ENCODE data around the gene SPAG6.

Gene SPAG6

DNA sequence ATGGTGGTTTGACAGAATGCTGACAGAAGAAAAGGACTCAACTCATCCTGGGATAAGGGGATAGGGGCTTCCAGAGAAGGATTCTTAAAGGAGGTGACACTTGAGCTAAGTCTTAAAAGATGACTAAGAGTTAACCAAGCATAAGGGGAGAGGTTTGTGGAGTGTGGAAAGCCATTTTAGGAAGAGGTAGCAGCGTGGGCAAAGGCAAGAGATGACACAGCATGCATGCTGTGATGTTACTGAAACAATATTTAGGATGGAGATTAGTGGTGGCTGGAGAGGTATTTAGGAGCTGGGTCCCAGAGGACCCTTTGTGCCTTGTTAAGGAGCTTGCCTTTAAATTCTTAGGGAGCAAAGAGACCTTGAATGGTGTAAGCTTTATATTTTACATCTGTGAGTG lies 65.1 kb downstream of the SPAG6 start:
- DNase-seq (ENCODE audit: low spot score) = no peak
- TF ChIP-seq, protein P1, sequence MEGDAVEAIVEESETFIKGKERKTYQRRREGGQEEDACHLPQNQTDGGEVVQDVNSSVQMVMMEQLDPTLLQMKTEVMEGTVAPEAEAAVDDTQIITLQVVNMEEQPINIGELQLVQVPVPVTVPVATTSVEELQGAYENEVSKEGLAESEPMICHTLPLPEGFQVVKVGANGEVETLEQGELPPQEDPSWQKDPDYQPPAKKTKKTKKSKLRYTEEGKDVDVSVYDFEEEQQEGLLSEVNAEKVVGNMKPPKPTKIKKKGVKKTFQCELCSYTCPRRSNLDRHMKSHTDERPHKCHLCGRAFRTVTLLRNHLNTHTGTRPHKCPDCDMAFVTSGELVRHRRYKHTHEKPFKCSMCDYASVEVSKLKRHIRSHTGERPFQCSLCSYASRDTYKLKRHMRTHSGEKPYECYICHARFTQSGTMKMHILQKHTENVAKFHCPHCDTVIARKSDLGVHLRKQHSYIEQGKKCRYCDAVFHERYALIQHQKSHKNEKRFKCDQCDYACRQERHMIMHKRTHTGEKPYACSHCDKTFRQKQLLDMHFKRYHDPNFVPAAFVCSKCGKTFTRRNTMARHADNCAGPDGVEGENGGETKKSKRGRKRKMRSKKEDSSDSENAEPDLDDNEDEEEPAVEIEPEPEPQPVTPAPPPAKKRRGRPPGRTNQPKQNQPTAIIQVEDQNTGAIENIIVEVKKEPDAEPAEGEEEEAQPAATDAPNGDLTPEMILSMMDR (IDR thresholded peaks at IDR 0.05; ENCODE audit: extremely low read depth, insufficient read depth, missing control alignments) = no peak
- in situ Hi-C loops (cut with MboI; ENCODE audit: low pct_unique_long_range_greater_than_20kb, low sequenced_read_pairs, unreplicated experiment) = no loop called here

DNA sequence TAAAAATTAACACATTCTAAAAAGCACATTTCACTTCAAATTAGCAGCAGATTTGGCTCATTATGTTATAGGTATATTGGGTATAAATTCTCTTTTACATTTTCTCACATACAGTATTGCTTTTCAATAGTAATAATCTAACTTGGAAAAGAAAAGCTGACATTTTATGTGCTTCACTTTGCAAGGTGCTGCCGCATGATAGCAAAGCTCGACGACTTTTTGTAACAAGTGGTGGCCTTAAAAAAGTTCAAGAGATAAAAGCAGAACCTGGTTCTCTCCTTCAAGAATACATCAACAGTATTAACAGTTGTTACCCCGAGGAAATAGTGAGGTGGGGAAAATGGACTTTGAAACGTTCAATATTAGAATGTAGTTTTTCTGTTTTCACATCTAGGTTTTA lies 65.5 kb downstream of the SPAG6 start:
- TF ChIP-seq, protein P1 (IDR thresholded peaks at IDR 0.05; ENCODE audit: extremely low read depth, insufficient read depth, missing control alignments) = no peak
- in situ Hi-C loops (cut with MboI; ENCODE audit: low pct_unique_long_range_greater_than_20kb, low sequenced_read_pairs, unreplicated experiment) = no loop called here
- no peak for DNase-seq (ENCODE audit: low spot score)

DNA sequence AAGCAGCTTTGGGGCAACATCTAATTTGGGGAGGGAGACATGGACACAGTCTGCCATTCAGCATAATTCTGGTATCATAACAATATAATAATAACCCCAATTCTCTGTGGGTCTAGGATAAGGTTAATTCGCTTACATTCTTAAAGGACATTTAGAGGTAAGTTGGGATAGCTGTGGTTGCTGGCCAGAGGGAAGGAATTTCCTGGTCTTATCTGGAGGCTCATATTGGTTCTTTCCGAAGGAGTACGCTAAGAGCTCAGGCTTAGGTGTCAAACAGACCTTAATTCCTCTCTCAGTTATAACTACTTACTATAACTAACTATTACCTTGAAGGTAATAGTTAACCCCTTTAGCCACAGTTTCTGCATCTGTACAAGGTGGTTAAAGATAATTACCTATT lies 68.8 kb downstream of the SPAG6 start:
- in situ Hi-C loops (cut with MboI; ENCODE audit: low pct_unique_long_range_greater_than_20kb, low sequenced_read_pairs, unreplicated experiment) = no loop called here
- TF ChIP-seq, protein P1 (IDR thresholded peaks at IDR 0.05; ENCODE audit: extremely low read depth, insufficient read depth, missing control alignments) = no peak

DNA sequence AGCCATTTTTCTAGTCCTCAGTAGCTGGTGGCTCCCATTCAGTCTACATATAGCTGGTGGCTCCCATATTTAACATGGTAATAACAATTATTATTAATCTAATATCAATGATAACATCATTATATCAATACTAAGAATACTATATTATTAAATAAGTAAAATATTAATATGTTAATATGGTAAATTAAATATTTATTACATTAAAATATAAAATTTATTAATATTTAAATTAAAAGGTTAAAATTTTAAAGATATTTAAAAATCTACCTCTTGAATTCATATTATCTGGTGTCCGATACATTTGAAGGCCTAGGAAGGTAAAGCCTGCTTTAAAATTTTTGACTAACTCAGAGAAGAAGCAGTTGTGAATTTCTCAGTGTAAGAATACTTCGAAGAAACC lies 69.8 kb downstream of the SPAG6 start:
- DNase-seq (ENCODE audit: low spot score) = no peak

More for the DNA sequence above, 68.8 kb downstream of the SPAG6 start:
- DNase-seq (ENCODE audit: low spot score) = no peak

DNA sequence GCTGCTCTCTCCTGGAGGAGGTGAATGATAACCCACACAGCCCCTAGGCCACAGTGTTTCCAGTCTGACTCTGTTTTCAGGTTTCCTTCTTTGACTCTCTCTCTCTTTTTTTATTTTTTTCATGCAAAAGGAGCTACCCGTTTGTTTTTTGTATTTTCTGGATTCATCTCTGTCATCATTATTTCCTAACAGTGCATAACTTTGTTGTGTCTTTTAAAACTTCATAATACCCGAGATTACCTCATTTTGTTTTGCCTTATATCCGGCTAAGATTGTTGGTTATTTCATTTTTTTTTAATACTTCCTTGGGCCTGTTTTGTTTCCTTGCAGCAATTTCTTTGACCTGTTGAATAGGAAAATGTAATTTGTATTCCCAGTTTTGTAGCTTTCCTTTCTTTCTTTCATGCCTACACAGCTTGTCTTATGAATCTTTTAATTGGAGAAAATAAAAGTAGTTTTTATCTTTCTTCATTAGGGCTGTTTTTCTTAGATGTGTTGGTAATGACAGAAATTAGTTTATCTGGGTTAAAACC lies 72.5 kb downstream of the SPAG6 start:
- DNase-seq (ENCODE audit: low spot score) = no peak
- TF ChIP-seq, protein P1 (IDR thresholded peaks at IDR 0.05; ENCODE audit: extremely low read depth, insufficient read depth, missing control alignments) = no peak
- in situ Hi-C loops (cut with MboI; ENCODE audit: low pct_unique_long_range_greater_than_20kb, low sequenced_read_pairs, unreplicated experiment) = no loop called here

More for the DNA sequence above, 69.8 kb downstream of the SPAG6 start:
- in situ Hi-C loops (cut with MboI; ENCODE audit: low pct_unique_long_range_greater_than_20kb, low sequenced_read_pairs, unreplicated experiment) = no loop called here
- TF ChIP-seq, protein P1 (IDR thresholded peaks at IDR 0.05; ENCODE audit: extremely low read depth, insufficient read depth, missing control alignments) = no peak

DNA sequence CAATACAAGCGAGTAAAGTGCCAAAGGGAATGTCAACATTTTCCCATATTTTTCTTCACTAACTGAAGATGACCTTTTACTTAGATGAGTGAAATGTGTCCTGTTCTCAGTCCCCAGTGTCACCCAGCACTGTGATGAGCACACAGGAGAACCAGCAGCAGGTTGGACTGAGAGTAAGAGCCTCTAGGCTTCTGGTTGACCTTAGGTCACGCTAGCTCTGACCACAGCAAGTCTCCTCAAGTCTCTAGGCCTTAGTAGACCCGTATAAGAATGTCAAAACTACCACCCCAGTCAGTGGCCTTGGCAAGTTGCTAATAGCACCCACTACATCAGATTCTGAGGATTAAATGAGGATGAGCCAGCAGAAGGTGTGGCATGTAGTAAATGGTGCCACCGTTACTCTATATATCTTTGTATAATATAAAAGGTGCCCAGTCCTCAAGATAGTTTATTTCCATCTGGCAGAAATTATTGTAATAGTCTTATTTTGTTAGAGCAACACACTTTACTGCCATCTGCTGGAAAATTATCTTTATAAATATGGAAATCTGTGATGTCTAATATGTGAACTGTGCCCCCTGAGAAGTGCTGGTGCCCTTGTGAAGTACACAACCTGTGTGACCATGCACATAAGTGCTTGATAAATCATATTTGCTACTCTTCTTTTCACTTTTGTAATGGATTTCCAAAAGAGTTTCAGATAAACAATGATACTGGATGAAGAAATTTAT lies 75.7 kb downstream of the SPAG6 start:
- in situ Hi-C loops (cut with MboI; ENCODE audit: low pct_unique_long_range_greater_than_20kb, low sequenced_read_pairs, unreplicated experiment) = no loop called here
- TF ChIP-seq, protein P1 (IDR thresholded peaks at IDR 0.05; ENCODE audit: extremely low read depth, insufficient read depth, missing control alignments) = peak; percentile 18

More for the DNA sequence above, 75.7 kb downstream of the SPAG6 start:
- DNase-seq (ENCODE audit: low spot score) = no peak

Measured in GM13977 (cell line).